ENCODE results near the gene FBRSL1. TPM values are rescaled to one million over a fixed set of nuclear protein-coding genes. Genes with fewer than 3 reads are reported as not detected.

The FBRSL1 gene
- total RNA-seq, 1 donor from 2014 or later = 4.4 TPM

- no peak for DNase-seq (ENCODE audit: low read depth, low spot score)
Measured at GRCh38 chr12:132495629-132496357, 5.8 kb downstream of the FBRSL1 start.

GRCh38 chr12:132496358-132496669, 6.4 kb downstream of the FBRSL1 start:
- no peak for DNase-seq (ENCODE audit: low read depth, low spot score)

- DNase-seq (ENCODE audit: low read depth, low spot score) = no peak
Measured at GRCh38 chr12:132496710-132497109, 6.8 kb downstream of the FBRSL1 start.

GRCh38 chr12:132497514-132498405, 7.8 kb downstream of the FBRSL1 start:
- DNase-seq (ENCODE audit: low read depth, low spot score) = no peak

- no peak for DNase-seq (ENCODE audit: low read depth, low spot score)
Measured at GRCh38 chr12:132498931-132499330, 9.0 kb downstream of the FBRSL1 start.

- no peak for DNase-seq (ENCODE audit: low read depth, low spot score)
Measured at GRCh38 chr12:132500142-132500855, 10.3 kb downstream of the FBRSL1 start.

- DNase-seq (ENCODE audit: low read depth, low spot score) = no peak
Measured at GRCh38 chr12:132500856-132501180, 10.9 kb downstream of the FBRSL1 start.

- no peak for DNase-seq (ENCODE audit: low read depth, low spot score)
Measured at GRCh38 chr12:132501204-132501940, 11.4 kb downstream of the FBRSL1 start.

- no peak for DNase-seq (ENCODE audit: low read depth, low spot score)
Measured at GRCh38 chr12:132502149-132502881, 12.4 kb downstream of the FBRSL1 start.

GRCh38 chr12:132502882-132503193, 12.9 kb downstream of the FBRSL1 start:
- no peak for DNase-seq (ENCODE audit: low read depth, low spot score)

GRCh38 chr12:132503618-132504204, 13.8 kb downstream of the FBRSL1 start:
- no peak for DNase-seq (ENCODE audit: low read depth, low spot score)

GRCh38 chr12:132505105-132505851, 15.3 kb downstream of the FBRSL1 start:
- no peak for DNase-seq (ENCODE audit: low read depth, low spot score)

GRCh38 chr12:132505852-132506219, 15.9 kb downstream of the FBRSL1 start:
- no peak for DNase-seq (ENCODE audit: low read depth, low spot score)

- peak; percentile 53 for DNase-seq (ENCODE audit: low read depth, low spot score)
Measured at GRCh38 chr12:132506328-132507160, 16.6 kb downstream of the FBRSL1 start.

GRCh38 chr12:132507161-132507538, 17.2 kb downstream of the FBRSL1 start:
- DNase-seq (ENCODE audit: low read depth, low spot score) = no peak

GRCh38 chr12:132507656-132508490, 17.9 kb downstream of the FBRSL1 start:
- DNase-seq (ENCODE audit: low read depth, low spot score) = no peak

GRCh38 chr12:132508491-132508740, 18.5 kb downstream of the FBRSL1 start:
- no peak for DNase-seq (ENCODE audit: low read depth, low spot score)
